K562 (cell line): ENCODE data around the gene ENTPD8. TPM values are rescaled to one million over a fixed set of nuclear protein-coding genes. Genes with fewer than 3 reads are reported as not detected.

Experiments
- BCOR ChIP-seq: fragments of 450-650 bp; IDR thresholded peaks from 2 replicates; pipeline ENCODE4 v1.6.1; 2016
- BRD9 ChIP-seq: fragments of 450-650 bp; IDR thresholded peaks from 2 replicates; pipeline ENCODE4 v1.6.1; 2018; ENCODE audit warnings: low read depth; ENCODE audit not compliant: partially characterized antibody
- BRF2 ChIP-seq: IDR thresholded peaks from 3 replicates; pipeline ENCODE4 v1.6.1; 2011; ENCODE audit warnings: borderline replicate concordance, mild to moderate bottlenecking; ENCODE audit not compliant: insufficient read length, insufficient read depth
- CREM ChIP-seq: IDR thresholded peaks from 2 replicates; pipeline ENCODE4 v1.6.1; 2014; ENCODE audit warnings: antibody characterized with exemption, low read depth
- ETS1 ChIP-seq: conservative IDR thresholded peaks from 2 replicates; pipeline ENCODE4 v1.6.1; 2011; ENCODE audit warnings: low read depth, mild to moderate bottlenecking, low read length; ENCODE audit not compliant: control insufficient read depth
- PHB2 ChIP-seq: fragments of 450-650 bp; IDR thresholded peaks from 2 replicates; pipeline ENCODE4 v1.6.1; 2017; ENCODE audit warnings: low read depth
- POLR2G ChIP-seq: fragments of 200-400 bp; formaldehyde crosslinking; IDR thresholded peaks from 2 replicates; pipeline ENCODE4 v1.6.1; 2017; ENCODE audit warnings: low read depth, mild to moderate bottlenecking, antibody characterized with exemption, low read length, moderate library complexity
- STAT5B ChIP-seq: fragments of 250-450 bp; sonication (Bioruptor Pico); IDR thresholded peaks from 2 replicates; pipeline ENCODE4 v1.8.0; 2021; ENCODE audit warnings: mild to moderate bottlenecking, inconsistent platforms
- TRIM28 ChIP-seq: fragments of 450-650 bp; IDR thresholded peaks from 2 replicates; pipeline ENCODE4 v1.6.1; 2017
- ZNF143 ChIP-seq: sonication (generic); formaldehyde crosslinking; IDR thresholded peaks from 2 replicates; pipeline ENCODE4 v1.9.0; 2022; ENCODE audit warnings: mild to moderate bottlenecking, missing genetic modification reagents
- ZNF23 ChIP-seq: fragments of 250-450 bp; sonication (Bioruptor Pico); IDR thresholded peaks from 2 replicates; pipeline ENCODE4 v1.4.0; 2020; ENCODE audit warnings: mild to moderate bottlenecking
- ZNF318 ChIP-seq, 2 experiments: fragments of 450-650 bp; IDR thresholded peaks; 2 replicates each; pipeline ENCODE4 v1.6.1; 2016; ENCODE audit warnings: mild to moderate bottlenecking in 2 of 2, borderline replicate concordance in 1 of 2, low read depth in 1 of 2, moderate library complexity in 1 of 2
- ZNF511 ChIP-seq: sonication (generic); formaldehyde crosslinking; IDR thresholded peaks from 2 replicates; pipeline ENCODE4 v1.8.0; 2022; ENCODE audit warnings: mild to moderate bottlenecking, missing genetic modification reagents
- ZNF707 ChIP-seq: fragments of 250-450 bp; sonication (Bioruptor Pico); conservative IDR thresholded peaks from 2 replicates; pipeline ENCODE4 v1.8.0; 2022; ENCODE audit warnings: inconsistent platforms, mild to moderate bottlenecking, moderate library complexity
- ZNF740 ChIP-seq, 3 experiments: fragments of 200-800 bp in 1 of 3; sonication (Bioruptor generic) in 1 of 3; sonication (generic) in 1 of 3; formaldehyde crosslinking in 1 of 3; IDR thresholded peaks; 2 replicates each; pipeline versions ENCODE4 v1.6.1 to v1.8.0; 2016 to 2022; ENCODE audit warnings: mild to moderate bottlenecking in 2 of 3, missing compliant biosample characterization in 2 of 3, missing genetic modification characterization in 2 of 3, missing genetic modification reagents in 1 of 3
- polyA plus RNA-seq, 8 experiments: library from polyadenylated mRNA; depleted of rRNA in 4 of 8; stranded (reverse) in 5 of 8; unstranded in 3 of 8; fragments of >200 nt; fragmentation: Nextera tagmentation in 2 of 8; fragmentation: Illumina TruSeq in 1 of 8; extraction: Ambion mirVana in 2 of 8; extraction: Trizol in 1 of 8; gene quantifications; 2 replicates each; pipeline versions ENCODE4 v1.2.1 to v1.2.3, GENCODE V29; 2011 to 2014; ENCODE audit warnings: inconsistent platforms in 1 of 8, missing spikeins in 1 of 8
- total RNA-seq, 7 experiments: library from RNA; depleted of rRNA in 6 of 7; stranded (reverse); fragments of >200 nt in 6 of 7; fragmentation: Illumina TruSeq in 2 of 7; extraction: Trizol in 2 of 7; gene quantifications; 2 replicates each; pipeline versions ENCODE4 v1.2.1 to v1.2.3, GENCODE V29; 2011 to 2021; ENCODE audit warnings: low replicate concordance in 1 of 7

Gene ENTPD8
- total and polyA plus RNA-seq, 9 of the 15 experiments (the other 6 are each of a cell fraction or from before 2014, with no cell fraction given): 0.06 to 0.27 (median 0.19) TPM; not detected in 5

- TF ChIP-seq BRF2: no peak
- TF ChIP-seq CREM: peak; percentile 20; the same call in 1 of the 2 replicates
- peak; percentile 67 for TF ChIP-seq ZNF740 (CRISPR knock-in tag; IDR thresholded peaks at IDR 0.05)
- TF ChIP-seq ZNF740 (tag; IDR thresholded peaks at IDR 0.05): peak in 1 of 2 experiments; percentile 41; a peak in 1 of 4 replicates
- no peak for TF ChIP-seq ZNF23 (CRISPR knock-in tag)
- no peak for TF ChIP-seq ZNF707 (CRISPR knock-in tag)
- TF ChIP-seq TRIM28: no peak
- no peak for TF ChIP-seq BCOR
- TF ChIP-seq BRD9: no peak
- no peak for TF ChIP-seq PHB2
- TF ChIP-seq ZNF511: no peak
- TF ChIP-seq ETS1: no peak
- no peak for TF ChIP-seq ZNF318 (IDR thresholded peaks at IDR 0.05; ENCODE audit: borderline replicate concordance in 1 of 2, low read depth in 1 of 2)
- TF ChIP-seq STAT5B (CRISPR knock-in tag): no peak
- no peak for TF ChIP-seq ZNF143 (CRISPR knock-in tag)
- no peak for TF ChIP-seq POLR2G
Observed at GRCh38 chr9:137449931-137450538, 8.9 kb upstream of the ENTPD8 start (continued).
